Liver (tissue), 9 donors: Measurements from ENCODE around the gene TRA2A. TPM values are rescaled to one million over a fixed set of nuclear protein-coding genes. Genes with fewer than 3 reads are reported as not detected.

Source experiments
- DNase-seq: peaks from one replicate; pipeline ENCODE4 v3.0.0-alpha.2; 2017; ENCODE audit warnings: low spot score
- H3K27ac ChIP-seq, 2 donors: one replicate each; pipeline ENCODE4 v1.7.0; 2013; ENCODE audit warnings: inconsistent platforms in 2 of 2, low read length in 2 of 2, control low read depth in 1 of 2, low read depth in 1 of 2, mild to moderate bottlenecking in 1 of 2
- H3K27me3 ChIP-seq, 4 donors: one replicate each; pipeline versions ENCODE4 v1.6.1 to v1.7.0; 2013; ENCODE audit warnings: low read length in 3 of 4, inconsistent platforms in 1 of 4, mild to moderate bottlenecking in 1 of 4, moderate library complexity in 1 of 4; ENCODE audit not compliant: control insufficient read depth in 4 of 4, insufficient read depth in 4 of 4
- H3K36me3 ChIP-seq, 4 donors: one replicate each; pipeline versions ENCODE4 v1.6.1 to v1.7.0; 2013; ENCODE audit warnings: low read length in 3 of 4, mild to moderate bottlenecking in 3 of 4, low read depth in 1 of 4, moderate library complexity in 1 of 4; ENCODE audit not compliant: control insufficient read depth in 4 of 4, insufficient read depth in 3 of 4
- H3K4me1 ChIP-seq, 4 donors: one replicate each; pipeline versions ENCODE4 v1.6.1 to v1.7.0; 2013; ENCODE audit warnings: low read length in 3 of 4, mild to moderate bottlenecking in 3 of 4, moderate library complexity in 1 of 4; ENCODE audit not compliant: control insufficient read depth in 4 of 4, insufficient read depth in 4 of 4
- H3K4me3 ChIP-seq, 3 donors: one replicate each; pipeline versions ENCODE4 v1.6.1 to v1.7.0; 2013; ENCODE audit warnings: low read length in 3 of 3, control low read depth in 1 of 3, low read depth in 1 of 3, mild to moderate bottlenecking in 1 of 3
- H3K9ac ChIP-seq, 2 donors: one replicate each; pipeline ENCODE4 v1.7.0; 2013; ENCODE audit warnings: low read length in 2 of 2, mild to moderate bottlenecking in 2 of 2, moderate library complexity in 2 of 2, control low read depth in 1 of 2, low read depth in 1 of 2
- H3K9me3 ChIP-seq, 4 donors: one replicate each; pipeline versions ENCODE4 v1.6.1 to v1.7.0; 2013; ENCODE audit warnings: low read length in 3 of 4; ENCODE audit not compliant: control insufficient read depth in 4 of 4
- ATF3 ChIP-seq: IDR thresholded peaks from 2 replicates; pipeline ENCODE4 v1.6.1; 2016; ENCODE audit warnings: antibody characterized with exemption
- CTCF ChIP-seq: fragments of 150-350 bp; IDR thresholded peaks from 2 replicates; pipeline ENCODE4 v1.5.1; 2017; ENCODE audit warnings: improper control_type of control experiment, low read depth, low read length; ENCODE audit not compliant: missing input control
- EGR1 ChIP-seq, 2 donors: IDR thresholded peaks; 2 replicates each; pipeline ENCODE4 v1.6.1; 2016 to 2018; ENCODE audit warnings: antibody characterized with exemption in 2 of 2, low read depth in 2 of 2
- FOXA1 ChIP-seq: IDR thresholded peaks from 2 replicates; pipeline ENCODE4 v1.6.1; 2016; ENCODE audit warnings: antibody characterized with exemption
- FOXA2 ChIP-seq: IDR thresholded peaks from 2 replicates; pipeline ENCODE4 v1.6.1; 2016; ENCODE audit warnings: antibody characterized with exemption
- GABPA ChIP-seq, 2 donors: IDR thresholded peaks in 1 of 2; conservative IDR thresholded peaks in 1 of 2; 2 replicates each; pipeline ENCODE4 v1.6.1; 2016; ENCODE audit warnings: antibody characterized with exemption in 2 of 2, mild to moderate bottlenecking in 1 of 2, moderate library complexity in 1 of 2
- HNF4A ChIP-seq, 2 donors: conservative IDR thresholded peaks; 2 replicates each; pipeline ENCODE4 v1.6.1; 2016; ENCODE audit warnings: antibody characterized with exemption in 2 of 2, mild to moderate bottlenecking in 2 of 2
- HNF4G ChIP-seq: IDR thresholded peaks from 2 replicates; pipeline ENCODE4 v1.6.1; 2016; ENCODE audit warnings: antibody characterized with exemption
- JUND ChIP-seq, 2 donors: IDR thresholded peaks; 2 replicates each; pipeline ENCODE4 v1.6.1; 2016; ENCODE audit warnings: antibody characterized with exemption in 2 of 2
- MAX ChIP-seq: IDR thresholded peaks from 2 replicates; pipeline ENCODE4 v1.6.1; 2016; ENCODE audit warnings: antibody characterized with exemption
- NR2F2 ChIP-seq: IDR thresholded peaks from 2 replicates; pipeline ENCODE4 v1.6.1; 2016; ENCODE audit warnings: antibody characterized with exemption
- RAD21 ChIP-seq, 2 donors: IDR thresholded peaks; 2 replicates each; pipeline ENCODE4 v1.6.1; 2016; ENCODE audit warnings: antibody characterized with exemption in 2 of 2, mild to moderate bottlenecking in 2 of 2
- REST ChIP-seq: IDR thresholded peaks from 2 replicates; pipeline ENCODE4 v1.6.1; 2016; ENCODE audit warnings: antibody characterized with exemption, mild to moderate bottlenecking
- RXRA ChIP-seq, 2 donors: IDR thresholded peaks; 2 replicates each; pipeline ENCODE4 v1.6.1; 2017 to 2018; ENCODE audit warnings: antibody characterized with exemption in 2 of 2, mild to moderate bottlenecking in 1 of 2
- SP1 ChIP-seq: IDR thresholded peaks from 2 replicates; pipeline ENCODE4 v1.6.1; 2018; ENCODE audit warnings: antibody characterized with exemption, mild to moderate bottlenecking
- TAF1 ChIP-seq: conservative IDR thresholded peaks from 2 replicates; pipeline ENCODE4 v1.6.1; 2016; ENCODE audit warnings: antibody characterized with exemption, mild to moderate bottlenecking
- YY1 ChIP-seq: IDR thresholded peaks from 2 replicates; pipeline ENCODE4 v1.6.1; 2016; ENCODE audit warnings: antibody characterized with exemption, mild to moderate bottlenecking
- ZBTB33 ChIP-seq: IDR thresholded peaks from 2 replicates; pipeline ENCODE4 v1.6.1; 2016; ENCODE audit warnings: antibody characterized with exemption
- WGBS: extraction: QIAGEN DNeasy Blood & Tissue Kit; methylation state at CpG from one replicate; pipeline ENCODE4 v1.1.7; 2013; 5-methylcytosine and 5-hydroxymethylcytosine counted together
- polyA plus RNA-seq, 2 donors: library from polyadenylated mRNA; stranded (reverse) in 1 of 2; unstranded in 1 of 2; fragments of 200-250 nt in 1 of 2; fragments of >200 nt in 1 of 2; fragmentation: Nextera tagmentation in 1 of 2; extraction: Ambion mirVana in 1 of 2; gene quantifications; one replicate each; pipeline versions ENCODE4 v1.2.1 to v1.2.3, GENCODE V29; 2013 to 2015
- total RNA-seq, 2 donors: library from RNA; depleted of rRNA; stranded (reverse); fragments of >200 nt; gene quantifications; one replicate each; pipeline ENCODE4 v1.2.3, GENCODE V29; 2014
- donor health status: healthy.
- donor health status: healthy.
- donor health status: healthy.
- donor health status: healthy.
- donor health status: healthy.

Gene TRA2A
- total and polyA plus RNA-seq, 4 donors = 13.7 to 25.9 (median 21.7) TPM

GRCh38 chr7:23538301-23538700 is 6.5 kb upstream of the TRA2A start:
- Histone ChIP-seq H3K36me3 (no peaks in the 10 kb centered on the region), H3K27ac (no peak overlapping the region), H3K4me1 (no peaks in the 10 kb centered on the region), H3K27me3 (no peaks in the 10 kb centered on the region), H3K9ac (no peak overlapping the region), H3K4me3 (no peak overlapping the region), H3K9me3 (no peaks in the 10 kb centered on the region)
- WGBS = 97% methylated on average over 3 of the region's 3 CpGs
- TF ChIP-seq EGR1 (IDR thresholded peaks at IDR 0.05; ENCODE audit: low read depth in 2 of 2) (no peak), YY1 (no peak), NR2F2 (no peak), JUND (IDR thresholded peaks at IDR 0.05) (no peak), MAX (no peak), FOXA2 (no peak), RAD21 (IDR thresholded peaks at IDR 0.05) (no peak), GABPA (IDR thresholded peaks at IDR 0.05 in 1 of 2, conservative IDR thresholded peaks at IDR 0.05 in 1 of 2) (no peak), TAF1 (no peak), HNF4G (no peak), ZBTB33 (no peak), REST (no peak), RXRA (IDR thresholded peaks at IDR 0.05) (no peak), CTCF (no peak), ATF3 (no peak), SP1 (no peak), HNF4A (conservative IDR thresholded peaks at IDR 0.05) (no peak), FOXA1 (no peak)
- no peak for DNase-seq

GRCh38 chr7:23533238-23533604 is 1.4 kb upstream of the TRA2A start:
- no peaks in the 10 kb centered on the region for H3K27me3 ChIP-seq
- H3K4me1 ChIP-seq = peaks cover 4 to 17% (median 8%) of the 10 kb centered on the region in 4 donors
- no peaks in the 10 kb centered on the region for H3K9me3 ChIP-seq
- H3K9ac ChIP-seq = no peak overlapping the region
- H3K27ac ChIP-seq = no peak overlapping the region
- DNase-seq = no peak
- no peaks in the 10 kb centered on the region for H3K36me3 ChIP-seq
- 97% methylated on average over 5 of the region's 5 CpGs for WGBS
- H3K4me3 ChIP-seq = no peak overlapping the region
- no peak for TF ChIP-seq FOXA1
